Neural progenitor cell (in vitro differentiated cells): ENCODE results near the gene CHPF. TPM values are rescaled to one million over a fixed set of nuclear protein-coding genes. Genes with fewer than 3 reads are reported as not detected.

Experiments used
- DNase-seq: peaks from one replicate; pipeline ENCODE4 v3.0.0-alpha.2; 2016; ENCODE audit warnings: low spot score
- H2AFZ ChIP-seq: fragments of 200-600 bp; sonication (generic); replicated peaks from 2 replicates; pipeline ENCODE4 v1.6.1; 2016; ENCODE audit warnings: antibody characterized with exemption
- H3F3A ChIP-seq: fragments of 200-600 bp; sonication (generic); 2 replicates; pipeline ENCODE4 v1.6.1; 2016; ENCODE audit warnings: antibody characterized with exemption, low read depth
- H3K27ac ChIP-seq: fragments of 200-600 bp; sonication (generic); 2 replicates; pipeline ENCODE4 v1.5.1; 2016; ENCODE audit warnings: mild to moderate bottlenecking
- H3K27me3 ChIP-seq: fragments of 200-600 bp; sonication (generic); 2 replicates; pipeline ENCODE4 v1.6.1; 2016; ENCODE audit warnings: mild to moderate bottlenecking, moderate library complexity
- H3K36me3 ChIP-seq: fragments of 200-600 bp; sonication (generic); 2 replicates; pipeline ENCODE4 v1.5.1; 2016
- H3K4me1 ChIP-seq: fragments of 200-600 bp; sonication (generic); 2 replicates; pipeline ENCODE4 v1.6.1; 2016; ENCODE audit warnings: mixed run types
- H3K4me2 ChIP-seq: fragments of 200-600 bp; sonication (generic); 2 replicates; pipeline ENCODE4 v1.6.1; 2016
- H3K4me3 ChIP-seq: fragments of 200-600 bp; sonication (generic); 2 replicates; pipeline ENCODE4 v1.5.1; 2016
- H3K79me2 ChIP-seq: fragments of 200-600 bp; sonication (generic); 2 replicates; pipeline ENCODE4 v1.6.1; 2016; ENCODE audit warnings: low read depth
- H3K9ac ChIP-seq: fragments of 200-600 bp; sonication (generic); 2 replicates; pipeline ENCODE4 v1.6.1; 2016
- H3K9me3 ChIP-seq: fragments of 200-600 bp; sonication (generic); 2 replicates; pipeline ENCODE4 v1.5.1; 2016; ENCODE audit warnings: low read depth
- H4K20me1 ChIP-seq: fragments of 200-600 bp; sonication (generic); 2 replicates; pipeline ENCODE4 v1.6.1; 2016; ENCODE audit warnings: low read depth
- H3K27ac Mint-ChIP-seq: 3 replicates; pipeline ENCODE4 v1.8.0; 2021; ENCODE audit warnings: mixed read lengths
- H3K27me3 Mint-ChIP-seq: 2 replicates; pipeline ENCODE4 v1.8.0; 2022; ENCODE audit warnings: low read depth, mild to moderate bottlenecking, inconsistent platforms, moderate library complexity, mixed read lengths; ENCODE audit not compliant: insufficient read depth
- H3K36me3 Mint-ChIP-seq: 3 replicates; pipeline ENCODE4 v1.8.0; 2021; ENCODE audit warnings: mixed read lengths
- H3K4me1 Mint-ChIP-seq: 3 replicates; pipeline ENCODE4 v1.8.0; 2021; ENCODE audit warnings: mixed read lengths
- H3K4me3 Mint-ChIP-seq: 3 replicates; pipeline ENCODE4 v1.8.0; 2021; ENCODE audit warnings: mild to moderate bottlenecking, moderate library complexity, mixed read lengths
- H3K9me3 Mint-ChIP-seq: 3 replicates; pipeline ENCODE4 v1.8.0; 2020; ENCODE audit warnings: mixed read lengths
- CTCF ChIP-seq: fragments of 200-600 bp; sonication (generic); IDR thresholded peaks from 2 replicates; pipeline ENCODE4 v1.5.1; 2017; ENCODE audit warnings: antibody characterized with exemption, mild to moderate bottlenecking
- EZH2 ChIP-seq: fragments of 200-600 bp; sonication (generic); IDR thresholded peaks from 2 replicates; pipeline ENCODE4 v1.6.1; 2017; ENCODE audit warnings: antibody characterized with exemption, mild to moderate bottlenecking, moderate library complexity
- EZH2phosphoT487 ChIP-seq: fragments of 200-600 bp; sonication (generic); IDR thresholded peaks from 2 replicates; pipeline ENCODE4 v1.6.1; 2017; ENCODE audit warnings: antibody characterized with exemption
- total RNA-seq: library from RNA; depleted of rRNA; stranded (reverse); fragments of >200 nt; gene quantifications from 2 replicates; pipeline ENCODE4 v1.2.3, GENCODE V29; 2015; ENCODE audit warnings: low replicate concordance

The CHPF gene
- total RNA-seq, 1 donor from 2014 or later: 6.7 TPM

- peak; percentile 41 for DNase-seq
- Histone ChIP-seq H3K9me3 (no peaks in the 10 kb centered on the region), H3K4me1 (peaks cover 50% of the 10 kb centered on the region), H2AFZ (no peak overlapping the region), H3K27ac (no peak overlapping the region), H3K4me3 (no peak overlapping the region), H4K20me1 (no peaks in the 10 kb centered on the region), H3K36me3 (no peaks in the 10 kb centered on the region), H3K79me2 (no peaks in the 10 kb centered on the region), H3K27me3 (no peaks in the 10 kb centered on the region), H3K9ac (no peak overlapping the region), H3F3A (peaks cover 33% of the 10 kb centered on the region), H3K4me2 (peak overlapping the region; percentile 55)
- Mint-ChIP-seq H3K9me3 (no peaks in the 10 kb centered on the region), H3K4me1 (peaks cover 46% of the 10 kb centered on the region), H3K27me3 (peaks cover 9% of the 10 kb centered on the region), H3K36me3 (no peaks in the 10 kb centered on the region), H3K27ac (peak overlapping the region; percentile 95), H3K4me3 (peak overlapping the region; percentile 57)
- TF ChIP-seq EZH2phosphoT487 (no peak), EZH2 (no peak), CTCF (no peak)
Measured at GRCh38 chr2:219506802-219507526, 36.6 kb downstream of the CHPF start.

DNA sequence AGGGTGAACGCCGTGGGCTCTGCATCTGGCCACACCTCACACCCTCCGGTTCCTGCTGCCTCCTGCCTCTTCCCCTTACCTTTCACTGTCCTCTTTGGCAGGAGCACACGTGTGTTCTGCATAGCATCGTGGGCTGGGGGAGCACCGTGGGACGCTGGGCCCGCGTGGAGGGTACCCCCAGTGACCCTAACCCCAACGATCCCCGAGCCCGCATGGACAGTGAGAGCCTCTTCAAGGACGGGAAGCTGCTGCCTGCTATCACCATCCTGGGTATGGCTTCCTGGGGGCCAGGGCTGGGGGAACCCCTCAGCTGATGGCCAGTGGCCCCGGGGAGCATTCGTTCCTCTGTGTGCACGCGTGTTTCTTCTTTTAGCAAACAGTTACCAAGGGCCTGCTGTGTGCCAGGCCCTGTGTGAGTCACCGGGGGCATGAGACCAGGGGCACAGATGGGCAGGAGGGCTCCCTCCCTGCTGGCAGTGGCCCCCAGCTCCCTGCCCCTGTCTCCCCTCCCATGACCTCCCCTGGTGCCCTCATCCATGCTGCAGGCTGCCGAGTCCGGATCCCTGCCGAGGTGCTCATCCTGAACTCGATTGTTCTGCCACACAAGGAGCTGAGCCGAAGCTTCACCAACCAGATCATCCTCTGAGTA is 37.3 kb downstream of the CHPF start:
- H2AFZ ChIP-seq: no peak overlapping the region
- H3K4me1 ChIP-seq: peaks cover 43% of the 10 kb centered on the region
- Mint-ChIP-seq H3K4me3 (peak overlapping the region; percentile 57), H3K27me3 (peaks cover 11% of the 10 kb centered on the region), H3K4me1 (peaks cover 45% of the 10 kb centered on the region), H3K36me3 (no peaks in the 10 kb centered on the region), H3K27ac (peak overlapping the region; percentile 95), H3K9me3 (no peaks in the 10 kb centered on the region)
- H3K4me3 ChIP-seq: no peak overlapping the region
- H3K9me3 ChIP-seq: no peaks in the 10 kb centered on the region
- no peak overlapping the region for H3K4me2 ChIP-seq
- DNase-seq: no peak
- no peaks in the 10 kb centered on the region for H3K36me3 ChIP-seq
- H3F3A ChIP-seq: peaks cover 32% of the 10 kb centered on the region
- no peak for TF ChIP-seq CTCF
- TF ChIP-seq EZH2: no peak
- no peak for TF ChIP-seq EZH2phosphoT487
- no peaks in the 10 kb centered on the region for H3K27me3 ChIP-seq
- no peaks in the 10 kb centered on the region for H4K20me1 ChIP-seq
- no peak overlapping the region for H3K9ac ChIP-seq
- no peaks in the 10 kb centered on the region for H3K79me2 ChIP-seq
- H3K27ac ChIP-seq: no peak overlapping the region

DNA sequence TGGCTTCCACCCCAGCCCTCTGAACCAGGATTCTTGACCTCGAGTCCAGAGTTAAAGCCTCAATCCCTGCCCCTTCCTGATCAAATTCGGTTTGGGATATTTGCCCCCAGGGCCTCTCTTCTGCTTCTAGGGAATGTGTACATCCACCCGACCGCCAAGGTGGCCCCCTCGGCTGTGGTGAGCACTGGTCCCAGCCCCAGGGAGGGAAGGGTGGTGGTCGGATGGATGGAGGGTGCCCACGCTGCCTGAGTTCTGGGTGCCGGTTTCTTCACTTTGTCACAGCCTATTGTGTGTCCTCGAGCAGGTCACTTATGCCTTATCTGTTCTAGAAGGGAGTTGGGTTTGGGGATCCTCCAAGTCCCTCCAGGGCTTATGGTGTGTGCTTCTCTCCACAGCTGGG is 38.0 kb downstream of the CHPF start:
- H3K36me3 Mint-ChIP-seq: no peaks in the 10 kb centered on the region
- Histone ChIP-seq H3K9me3 (no peaks in the 10 kb centered on the region), H3K9ac (no peak overlapping the region), H3K36me3 (no peaks in the 10 kb centered on the region), H3K79me2 (no peaks in the 10 kb centered on the region), H3K4me3 (no peak overlapping the region), H3K27me3 (no peaks in the 10 kb centered on the region), H4K20me1 (no peaks in the 10 kb centered on the region), H3K4me1 (peaks cover 36% of the 10 kb centered on the region), H3K27ac (no peak overlapping the region), H2AFZ (no peak overlapping the region), H3F3A (peaks cover 27% of the 10 kb centered on the region), H3K4me2 (no peak overlapping the region)
- H3K4me3 Mint-ChIP-seq: no peak overlapping the region
- no peak overlapping the region for H3K27ac Mint-ChIP-seq
- no peaks in the 10 kb centered on the region for H3K9me3 Mint-ChIP-seq
- H3K27me3 Mint-ChIP-seq: peaks cover 11% of the 10 kb centered on the region
- peaks cover 41% of the 10 kb centered on the region for H3K4me1 Mint-ChIP-seq
- TF ChIP-seq EZH2phosphoT487: no peak
- no peak for TF ChIP-seq CTCF
- no peak for TF ChIP-seq EZH2
- DNase-seq: no peak
